T-helper 2 cell treated with Interferon-gamma antibody and Interleukin-4, amounts not matched to agents 5 μg/mL and 100 μg/mL, for 36 hours (primary cell): ENCODE data around the gene SH3BP4.

Source experiments
- DNase-seq: peaks from one replicate; pipeline ENCODE4 v3.0.0; 2021; ENCODE audit warnings: low spot score
- H3K27ac Mint-ChIP-seq: one replicate; pipeline ENCODE4 v1.8.0; 2021; ENCODE audit warnings: mild to moderate bottlenecking, mixed read lengths
- H3K27me3 Mint-ChIP-seq: one replicate; pipeline ENCODE4 v1.8.0; 2021; ENCODE audit warnings: low read depth, mixed read lengths
- H3K36me3 Mint-ChIP-seq: one replicate; pipeline ENCODE4 v1.8.0; 2021; ENCODE audit warnings: low read depth, mixed read lengths
- H3K4me1 Mint-ChIP-seq: one replicate; pipeline ENCODE4 v1.8.0; 2021; ENCODE audit warnings: low read depth, mixed read lengths
- H3K4me3 Mint-ChIP-seq: one replicate; pipeline ENCODE4 v1.8.0; 2022; ENCODE audit warnings: mild to moderate bottlenecking, moderate library complexity, mixed read lengths
- H3K9me3 Mint-ChIP-seq: one replicate; pipeline ENCODE4 v1.8.0; 2021; ENCODE audit warnings: mixed read lengths

SH3BP4 gene

DNA sequence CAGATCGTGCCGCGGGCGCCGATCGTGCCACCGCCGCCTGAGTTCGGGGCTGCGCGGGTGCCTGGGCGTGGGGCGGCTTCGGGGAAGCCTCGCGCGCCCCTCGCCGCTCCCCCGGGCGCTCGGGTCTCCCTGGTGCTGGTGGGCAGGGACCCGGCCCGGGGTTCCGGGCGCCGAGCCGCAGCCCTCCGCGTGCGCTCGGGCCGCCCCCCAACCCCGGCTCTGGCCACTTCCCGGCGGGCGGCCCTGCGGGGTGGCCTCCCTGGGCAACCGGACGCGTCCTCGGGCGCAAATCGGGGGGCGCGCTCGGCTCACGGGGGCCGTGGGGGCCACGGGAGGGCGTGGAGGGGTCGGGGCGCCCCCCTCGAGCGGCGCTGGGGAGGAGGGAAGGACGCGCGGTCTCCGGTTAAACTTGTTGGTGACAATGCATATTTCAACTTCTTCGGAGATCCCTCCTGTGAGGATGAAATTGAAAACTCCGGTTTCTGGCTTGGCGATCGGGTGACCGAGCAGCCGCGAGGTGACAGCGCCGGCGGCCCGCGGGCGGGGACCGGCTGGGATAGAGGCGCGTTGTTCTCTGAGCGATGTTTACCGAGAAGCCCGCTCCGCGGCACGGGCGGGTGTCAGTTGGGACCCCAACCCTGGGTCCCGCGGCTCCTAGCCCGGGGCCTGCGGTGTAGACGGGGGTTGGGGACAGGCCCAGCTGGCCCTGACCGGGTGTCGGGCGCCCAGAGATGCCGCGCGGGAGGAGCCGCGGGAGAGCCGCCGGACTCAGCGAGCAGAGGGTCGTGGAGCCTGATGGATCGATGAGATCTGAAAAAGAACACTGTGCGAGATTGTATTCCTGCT, 676 bp downstream of the SH3BP4 start:
- DNase-seq, result no peak
- Mint-ChIP-seq H3K36me3 (no peaks in the 10 kb centered on the region), H3K27me3 (peaks cover 71% of the 10 kb centered on the region), H3K9me3 (no peaks in the 10 kb centered on the region), H3K4me3 (peak overlapping the region; percentile 32), H3K27ac (no peak overlapping the region), H3K4me1 (peaks cover 2% of the 10 kb centered on the region)

DNA sequence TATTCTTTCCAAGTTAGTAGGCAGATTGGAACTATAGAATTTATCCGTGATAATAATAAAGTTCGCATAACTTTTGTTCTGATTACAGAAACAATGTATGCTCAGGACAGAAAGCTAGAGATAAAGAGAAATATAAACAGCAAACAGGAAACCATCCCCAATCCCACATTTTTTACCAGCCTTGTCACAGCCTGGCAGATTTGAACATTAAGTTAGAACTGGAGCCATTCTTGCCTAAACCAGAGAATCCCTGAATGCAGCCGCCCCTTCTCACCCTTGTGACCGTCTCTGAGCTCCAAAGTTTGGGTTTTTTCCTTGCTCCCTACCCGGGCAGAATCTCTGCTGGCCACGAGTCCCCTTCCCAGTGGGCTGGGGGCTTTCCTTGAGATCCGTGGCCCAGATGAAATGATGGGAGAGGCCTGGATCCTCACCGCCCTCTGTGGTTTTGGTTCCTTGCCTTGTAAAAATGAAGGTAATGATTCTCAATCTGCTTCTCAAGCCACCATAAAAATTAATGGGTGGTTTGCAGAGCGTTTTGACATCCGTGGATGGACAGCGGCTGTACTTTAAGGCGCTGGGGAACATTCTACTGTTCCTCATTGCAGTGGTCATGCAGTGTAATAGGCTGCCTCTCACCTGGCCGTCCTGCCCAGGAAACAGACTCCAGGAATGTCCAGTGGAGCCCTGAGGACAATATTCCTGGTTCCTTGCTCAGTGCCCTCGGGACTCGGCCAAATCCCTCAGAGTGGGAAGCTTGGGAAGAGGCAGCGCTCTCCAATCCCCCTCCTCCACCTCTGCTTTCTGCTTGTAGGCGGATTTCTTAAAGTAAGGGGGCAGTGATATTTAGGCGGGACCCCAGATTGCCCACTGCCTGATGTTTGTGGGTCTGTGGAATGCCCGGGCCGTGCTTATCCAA, 1.6 kb downstream of the SH3BP4 start:
- H3K27me3 Mint-ChIP-seq, result peaks cover 65% of the 10 kb centered on the region
- H3K4me3 Mint-ChIP-seq, result peak overlapping the region; percentile 50
- DNase-seq, result no peak
- H3K27ac Mint-ChIP-seq, result no peak overlapping the region
- H3K9me3 Mint-ChIP-seq, result no peaks in the 10 kb centered on the region
- peaks cover 2% of the 10 kb centered on the region for H3K4me1 Mint-ChIP-seq
- H3K36me3 Mint-ChIP-seq, result no peaks in the 10 kb centered on the region

DNA sequence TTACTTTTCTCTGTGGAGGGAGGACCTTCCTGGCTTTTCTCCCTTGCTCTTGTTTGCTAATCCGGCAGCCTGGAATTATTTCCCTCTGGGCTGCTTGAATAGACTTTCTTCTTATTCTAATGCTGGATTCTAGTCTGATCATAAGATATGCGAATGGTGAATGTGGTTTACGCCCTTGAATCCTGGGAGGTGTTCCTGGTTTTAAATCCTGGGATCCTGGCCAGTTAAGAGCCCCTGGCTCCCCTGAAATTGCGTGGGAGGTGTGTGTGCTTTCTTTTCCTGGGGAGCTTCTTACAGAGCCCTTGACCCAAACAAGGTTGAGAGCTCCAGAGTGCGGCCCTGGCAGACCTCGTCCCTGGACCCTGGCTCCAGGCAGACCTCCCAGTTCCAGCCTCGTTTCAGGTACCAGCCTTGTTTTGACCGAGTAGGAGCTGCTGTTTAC, 2.8 kb downstream of the SH3BP4 start:
- Mint-ChIP-seq H3K27ac (no peak overlapping the region), H3K27me3 (peaks cover 53% of the 10 kb centered on the region), H3K9me3 (no peaks in the 10 kb centered on the region), H3K36me3 (no peaks in the 10 kb centered on the region), H3K4me3 (no peak overlapping the region), H3K4me1 (peaks cover 2% of the 10 kb centered on the region)
- no peak for DNase-seq

DNA sequence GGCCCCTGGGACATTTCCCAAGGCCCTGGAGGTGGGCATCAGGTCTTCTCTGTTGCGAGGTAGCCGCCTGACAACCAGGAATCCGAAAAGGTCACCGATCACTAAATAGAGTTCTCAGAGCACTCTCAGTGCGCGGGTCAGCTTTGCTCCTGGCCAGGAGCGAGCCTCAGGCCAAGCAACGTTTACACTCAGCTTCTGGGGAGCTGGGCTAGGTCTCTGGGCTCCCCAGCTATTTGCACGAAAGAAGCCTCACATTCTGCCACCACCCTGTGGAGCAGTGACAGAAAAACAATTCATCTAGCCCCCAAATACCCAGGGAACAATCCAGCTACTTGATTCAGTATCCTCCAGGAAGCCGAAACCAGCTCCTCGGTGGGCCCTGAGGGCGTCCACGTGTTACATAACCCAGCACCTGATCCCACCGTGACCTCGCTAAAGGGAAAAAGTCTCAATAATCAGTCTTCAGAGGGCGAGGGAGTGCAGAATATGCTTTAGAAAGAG, 3.3 kb downstream of the SH3BP4 start:
- Mint-ChIP-seq H3K27me3 (peaks cover 47% of the 10 kb centered on the region), H3K36me3 (no peaks in the 10 kb centered on the region), H3K27ac (no peak overlapping the region), H3K9me3 (no peaks in the 10 kb centered on the region), H3K4me1 (peaks cover 2% of the 10 kb centered on the region), H3K4me3 (no peak overlapping the region)
- DNase-seq, result no peak

DNA sequence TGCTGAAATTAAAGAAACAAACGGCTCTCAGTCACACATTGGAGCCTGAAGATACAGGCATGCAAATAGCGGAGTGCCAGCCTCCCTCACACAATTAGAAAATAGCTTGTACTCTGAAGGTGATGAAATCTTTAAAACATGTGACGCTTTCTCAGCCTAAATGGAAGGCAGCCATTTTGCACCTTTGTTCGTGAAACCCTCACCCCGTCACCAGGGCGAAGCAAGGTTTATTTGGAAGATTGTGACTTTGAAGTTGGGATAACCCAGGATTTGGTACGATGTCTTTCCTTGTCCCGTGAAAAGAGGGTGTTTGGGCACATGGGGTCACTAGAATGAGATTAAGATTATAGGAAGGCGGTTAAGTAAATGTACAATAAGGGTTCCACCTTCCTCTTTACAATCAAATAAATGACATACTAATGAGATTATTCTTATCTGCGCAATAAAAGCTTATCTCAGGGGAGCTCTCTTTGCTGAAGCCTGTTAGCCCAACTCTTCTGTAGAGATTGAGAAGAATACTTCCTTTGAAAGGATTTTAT, 4.2 kb downstream of the SH3BP4 start:
- H3K36me3 Mint-ChIP-seq, result no peaks in the 10 kb centered on the region
- H3K4me1 Mint-ChIP-seq, result peaks cover 2% of the 10 kb centered on the region
- H3K9me3 Mint-ChIP-seq, result no peaks in the 10 kb centered on the region
- DNase-seq, result no peak
- H3K27ac Mint-ChIP-seq, result no peak overlapping the region
- H3K27me3 Mint-ChIP-seq, result peaks cover 38% of the 10 kb centered on the region
- no peak overlapping the region for H3K4me3 Mint-ChIP-seq

DNA sequence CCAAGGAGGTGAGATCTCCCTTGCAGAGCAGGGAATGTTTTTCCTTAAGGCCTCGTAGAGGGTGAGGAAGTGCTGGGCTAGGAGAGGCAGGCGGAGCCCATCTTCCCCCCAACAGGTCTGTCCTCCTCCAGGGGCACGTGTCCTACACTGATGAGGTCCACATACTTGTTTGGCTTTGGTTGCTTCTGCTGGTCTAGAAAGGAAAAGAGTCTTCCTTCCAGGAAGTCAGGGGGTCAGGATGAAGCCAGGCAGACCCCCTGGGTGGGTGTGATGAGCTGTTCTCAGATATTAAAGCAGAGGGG, 6.0 kb downstream of the SH3BP4 start:
- Mint-ChIP-seq H3K27ac (no peak overlapping the region), H3K36me3 (no peaks in the 10 kb centered on the region), H3K4me1 (no peaks in the 10 kb centered on the region), H3K4me3 (no peak overlapping the region), H3K27me3 (peaks cover 32% of the 10 kb centered on the region), H3K9me3 (no peaks in the 10 kb centered on the region)
- no peak for DNase-seq

DNA sequence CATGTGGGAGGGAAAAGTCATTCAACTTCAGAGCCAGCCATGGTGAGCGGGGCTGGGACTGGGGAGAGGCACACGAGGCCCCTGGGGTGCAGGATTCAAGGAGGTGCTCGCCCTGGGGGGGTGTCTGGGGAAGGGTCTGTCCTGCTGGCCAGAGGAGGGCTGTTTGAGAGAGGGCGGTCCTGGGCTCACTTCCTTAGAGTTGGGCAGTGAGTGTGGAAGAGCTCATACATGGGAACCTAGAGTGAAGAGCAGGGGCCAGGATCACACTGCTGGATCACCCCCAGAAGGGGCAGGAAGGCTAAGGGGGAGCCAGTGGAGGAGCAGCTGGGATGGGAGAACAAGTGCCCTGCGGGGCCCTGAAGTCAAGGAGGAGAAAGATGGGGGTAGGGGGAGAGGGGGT, 6.5 kb downstream of the SH3BP4 start:
- Mint-ChIP-seq H3K9me3 (no peaks in the 10 kb centered on the region), H3K4me3 (no peak overlapping the region), H3K27me3 (peaks cover 27% of the 10 kb centered on the region), H3K27ac (no peak overlapping the region), H3K36me3 (no peaks in the 10 kb centered on the region), H3K4me1 (no peaks in the 10 kb centered on the region)
- DNase-seq, result no peak

DNA sequence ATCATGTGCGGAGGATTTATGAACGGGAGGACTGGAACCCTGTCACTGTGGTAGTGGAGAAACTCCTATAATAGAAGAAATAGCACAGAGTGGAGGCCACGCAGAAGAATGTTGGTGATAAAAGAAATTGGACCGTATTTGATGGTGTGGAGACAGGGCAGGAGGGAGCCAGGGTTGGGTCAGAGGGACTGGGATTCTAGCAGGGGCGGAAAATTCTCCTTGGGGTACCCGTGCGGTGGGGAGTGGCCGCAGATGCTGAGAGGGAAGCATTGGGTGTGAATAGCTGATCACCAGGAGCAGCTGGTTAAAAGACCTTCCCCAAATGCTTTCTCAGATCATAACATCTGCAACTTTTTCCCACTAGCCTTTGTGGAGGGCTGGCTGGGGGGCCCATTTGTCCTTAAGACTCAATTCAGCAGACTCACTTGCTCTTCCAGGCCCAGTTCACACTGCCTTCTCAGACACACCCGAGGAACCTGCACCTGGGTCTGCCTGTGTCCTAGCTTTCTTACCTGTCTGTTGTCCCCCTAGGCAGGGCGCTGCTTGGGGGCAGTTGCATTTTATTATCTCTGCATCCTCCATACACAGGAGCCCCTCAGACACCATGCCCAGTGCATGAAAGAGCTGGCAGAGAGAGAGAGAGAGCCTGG, 7.1 kb downstream of the SH3BP4 start:
- no peak for DNase-seq
- Mint-ChIP-seq H3K9me3 (no peaks in the 10 kb centered on the region), H3K27me3 (peaks cover 22% of the 10 kb centered on the region), H3K27ac (no peak overlapping the region), H3K36me3 (no peaks in the 10 kb centered on the region), H3K4me1 (no peaks in the 10 kb centered on the region), H3K4me3 (no peak overlapping the region)

DNA sequence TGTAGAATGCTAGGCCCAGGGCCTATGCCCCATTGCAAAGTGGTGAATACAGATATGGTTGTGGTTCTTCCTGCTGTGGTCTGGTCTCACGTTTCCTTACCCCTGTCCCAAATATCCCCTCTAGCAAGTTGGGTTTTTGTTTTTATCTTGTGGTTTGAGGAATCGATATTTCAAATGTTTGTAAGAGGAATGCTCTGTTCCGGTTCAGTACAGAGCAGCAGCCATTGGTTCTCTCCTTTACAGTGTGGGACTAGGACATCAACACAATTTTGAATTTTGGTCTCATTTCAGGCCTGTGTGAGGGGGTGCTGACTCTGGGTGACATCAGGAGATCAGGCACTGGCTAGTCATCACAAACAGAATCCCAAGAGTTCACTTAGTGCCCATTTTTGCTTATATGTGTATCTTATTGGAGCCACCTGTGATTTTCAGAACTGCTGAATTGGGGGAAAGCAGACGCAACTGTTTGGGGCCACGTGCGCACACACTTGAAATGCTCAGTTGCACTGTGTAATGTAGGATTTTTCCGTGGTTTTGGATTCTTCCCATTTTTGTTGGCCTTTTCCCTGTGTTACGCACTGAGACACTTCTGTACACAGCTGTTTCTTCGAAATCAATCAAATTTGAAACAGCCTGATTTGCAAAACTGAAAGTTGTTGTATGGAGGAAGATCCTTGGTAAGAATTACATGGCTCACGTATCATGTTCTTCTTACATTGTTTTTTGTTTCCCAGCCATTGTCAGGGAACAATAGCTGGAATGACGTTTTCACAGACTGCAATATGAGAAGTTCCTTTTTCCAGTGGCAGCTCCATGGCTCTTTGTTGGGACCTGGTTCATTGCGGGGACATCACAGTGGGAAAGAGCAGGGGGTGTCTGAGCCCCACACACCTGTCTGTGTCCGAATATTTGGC, 8.6 kb downstream of the SH3BP4 start:
- no peaks in the 10 kb centered on the region for H3K4me1 Mint-ChIP-seq
- H3K9me3 Mint-ChIP-seq, result no peaks in the 10 kb centered on the region
- H3K27me3 Mint-ChIP-seq, result peaks cover 7% of the 10 kb centered on the region
- no peak overlapping the region for H3K27ac Mint-ChIP-seq
- H3K4me3 Mint-ChIP-seq, result no peak overlapping the region
- no peak for DNase-seq
- H3K36me3 Mint-ChIP-seq, result no peaks in the 10 kb centered on the region

DNA sequence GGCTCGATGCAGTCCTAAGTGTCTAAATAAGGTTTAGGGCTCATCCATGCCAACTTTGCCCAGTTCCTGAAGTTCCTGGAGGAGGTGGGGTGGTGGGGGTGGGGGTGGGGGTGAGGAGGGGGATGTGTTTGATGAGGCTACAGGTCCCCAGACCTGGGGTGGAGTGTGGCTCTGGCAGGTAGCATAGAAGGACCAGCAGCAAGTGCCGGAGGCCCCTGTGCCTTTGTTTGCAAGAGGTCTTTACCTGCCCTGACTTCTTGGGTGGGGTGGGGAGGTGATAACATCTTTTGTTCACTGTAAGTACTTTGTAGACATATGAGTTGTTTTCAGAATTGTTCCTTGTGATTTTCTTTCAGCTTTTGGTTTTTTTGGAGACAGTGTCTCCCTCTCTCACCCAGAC, 10.0 kb downstream of the SH3BP4 start:
- Mint-ChIP-seq H3K27ac (no peak overlapping the region), H3K36me3 (no peaks in the 10 kb centered on the region), H3K27me3 (no peaks in the 10 kb centered on the region), H3K4me3 (no peak overlapping the region), H3K9me3 (no peaks in the 10 kb centered on the region), H3K4me1 (no peaks in the 10 kb centered on the region)
- no peak for DNase-seq

DNA sequence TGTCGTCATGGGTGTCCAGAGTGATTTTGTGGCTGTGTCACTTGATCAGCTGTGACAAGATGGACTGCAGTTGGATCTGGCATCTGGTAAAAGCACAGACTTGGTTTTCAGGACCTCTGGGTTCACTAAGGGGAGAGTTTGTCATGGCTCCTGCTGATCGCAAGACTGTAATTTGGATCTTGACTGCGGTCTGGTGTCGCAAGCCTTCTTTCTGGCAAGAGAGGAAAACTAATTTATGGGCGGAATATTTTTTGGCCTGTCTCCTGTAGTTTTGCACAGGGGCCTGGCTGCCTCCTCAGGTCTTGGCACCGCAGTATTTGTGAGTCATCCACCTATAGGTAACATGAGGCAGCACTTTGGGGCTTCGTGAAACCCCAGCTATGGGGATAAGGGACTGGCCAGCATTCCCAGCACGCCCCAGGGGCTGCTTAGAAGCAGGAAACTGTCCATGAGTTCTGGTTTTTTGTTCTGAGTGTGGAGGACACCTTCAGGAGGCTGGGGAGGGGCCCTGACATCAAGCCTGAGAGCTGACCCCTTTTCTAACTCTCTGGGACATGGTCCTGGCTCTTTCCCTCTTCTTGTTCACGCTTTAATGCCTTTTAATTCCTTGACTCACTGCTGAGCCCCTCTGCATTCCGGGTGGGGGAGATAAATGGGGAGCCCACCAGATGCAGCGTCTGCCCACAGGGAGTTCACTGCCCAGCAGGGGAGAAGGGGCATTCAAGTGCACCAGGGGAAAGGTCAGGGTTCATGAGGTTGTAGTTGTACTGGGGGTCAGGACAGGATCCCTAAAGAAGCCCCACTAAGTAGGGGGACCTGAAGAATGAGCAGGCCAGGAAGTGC, 12.2 kb downstream of the SH3BP4 start:
- Mint-ChIP-seq H3K4me3 (no peak overlapping the region), H3K36me3 (no peaks in the 10 kb centered on the region), H3K4me1 (no peaks in the 10 kb centered on the region), H3K9me3 (no peaks in the 10 kb centered on the region), H3K27me3 (no peaks in the 10 kb centered on the region), H3K27ac (no peak overlapping the region)
- DNase-seq, result no peak

DNA sequence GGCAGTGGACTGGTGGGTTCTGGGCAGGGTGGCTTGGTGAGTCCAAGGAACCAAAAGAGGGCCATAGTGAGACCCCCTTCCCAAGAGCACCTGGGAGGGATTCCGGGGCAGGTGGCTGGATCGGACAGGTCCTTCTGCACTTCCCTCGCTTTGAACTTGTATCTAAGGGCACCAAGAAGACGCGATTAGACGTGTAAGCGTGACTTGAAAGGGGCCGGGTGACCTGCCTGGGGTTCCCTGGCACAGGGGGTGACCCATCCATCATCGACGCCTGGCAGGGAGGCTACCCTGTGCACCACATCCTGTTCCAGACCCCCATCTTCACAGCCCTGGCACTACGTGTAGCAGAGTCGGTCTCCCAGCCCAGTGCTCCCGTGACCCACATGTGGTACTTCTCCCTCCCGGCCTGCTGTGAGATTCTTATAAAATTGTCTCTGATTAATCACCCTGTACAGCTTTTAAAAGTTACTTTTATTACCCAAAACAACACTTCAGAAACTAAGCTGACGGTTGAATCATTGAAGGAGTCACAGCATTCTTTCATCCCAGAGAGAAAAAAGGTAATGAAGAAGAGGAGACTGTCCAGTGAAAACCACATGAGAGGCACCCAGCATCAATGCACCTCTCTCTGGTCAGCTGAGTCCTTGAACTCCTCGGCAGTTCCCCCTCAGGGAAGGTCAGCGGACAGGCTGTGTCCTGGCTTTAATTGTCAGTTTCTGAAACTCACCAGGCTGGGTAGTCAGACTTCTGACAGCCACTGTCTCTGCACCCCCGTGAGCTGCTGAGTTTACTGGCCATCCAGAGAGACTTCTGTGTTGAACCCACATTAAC, 13.0 kb downstream of the SH3BP4 start:
- H3K9me3 Mint-ChIP-seq, result no peaks in the 10 kb centered on the region
- H3K27me3 Mint-ChIP-seq, result peaks cover 2% of the 10 kb centered on the region
- no peak overlapping the region for H3K4me3 Mint-ChIP-seq
- no peaks in the 10 kb centered on the region for H3K36me3 Mint-ChIP-seq
- H3K27ac Mint-ChIP-seq, result no peak overlapping the region
- DNase-seq, result no peak
- H3K4me1 Mint-ChIP-seq, result no peaks in the 10 kb centered on the region
